HG03135 (cell line): ENCODE data around the gene THBS2.
"Not testable (repeated sequence)": the region's sequence is repeated elsewhere in the genome, so short reads cannot be mapped to it uniquely, and the experiment has no call there.

Source experiments
- ATAC-seq: cut with Tn5 transposase; IDR thresholded peaks from one replicate; pipeline ENCODE4 v1.9.1; 2021; ENCODE audit warnings: mild to moderate bottlenecking, moderate library complexity; ENCODE audit not compliant: unreplicated experiment

THBS2 gene

DNA sequence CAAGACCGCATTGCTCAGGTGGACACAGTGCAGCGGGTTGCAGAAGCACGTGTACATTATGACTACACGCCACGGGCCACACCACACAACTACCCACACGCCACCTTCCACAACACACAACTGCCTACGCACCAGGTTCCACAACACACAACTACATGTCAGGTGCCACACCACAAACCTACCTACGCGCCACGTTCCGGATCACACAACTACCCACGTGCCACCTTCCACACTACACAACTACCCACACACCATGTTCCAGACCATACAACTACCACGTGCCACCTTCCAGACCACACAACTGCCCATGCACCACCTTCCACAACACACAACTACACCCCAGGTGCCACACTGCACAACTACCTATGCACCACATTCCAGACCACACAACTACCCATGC is 20.5 kb downstream of the THBS2 start:
- ATAC-seq = no peak

DNA sequence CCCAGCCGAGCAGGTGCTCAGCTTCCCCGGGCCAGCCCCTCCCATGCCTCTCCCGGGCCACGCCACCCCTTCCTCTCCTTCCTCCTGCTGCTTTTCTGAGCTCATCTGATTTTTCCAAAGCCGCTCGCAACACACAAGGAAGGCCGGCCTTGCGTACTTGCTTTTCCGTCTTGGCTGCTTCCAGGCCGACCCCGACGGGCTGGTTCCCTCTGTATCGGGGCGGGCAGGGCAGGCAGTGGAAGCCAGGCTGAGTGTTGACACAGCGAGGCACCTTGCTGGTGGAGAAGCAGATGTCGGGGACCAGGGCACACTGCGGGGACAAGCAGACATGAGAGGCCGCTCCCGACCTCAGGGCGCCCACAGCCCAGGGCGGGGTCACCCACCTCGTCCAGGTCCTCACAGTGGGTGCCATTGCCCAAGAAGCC is 21.1 kb downstream of the THBS2 start:
- no peak for ATAC-seq

DNA sequence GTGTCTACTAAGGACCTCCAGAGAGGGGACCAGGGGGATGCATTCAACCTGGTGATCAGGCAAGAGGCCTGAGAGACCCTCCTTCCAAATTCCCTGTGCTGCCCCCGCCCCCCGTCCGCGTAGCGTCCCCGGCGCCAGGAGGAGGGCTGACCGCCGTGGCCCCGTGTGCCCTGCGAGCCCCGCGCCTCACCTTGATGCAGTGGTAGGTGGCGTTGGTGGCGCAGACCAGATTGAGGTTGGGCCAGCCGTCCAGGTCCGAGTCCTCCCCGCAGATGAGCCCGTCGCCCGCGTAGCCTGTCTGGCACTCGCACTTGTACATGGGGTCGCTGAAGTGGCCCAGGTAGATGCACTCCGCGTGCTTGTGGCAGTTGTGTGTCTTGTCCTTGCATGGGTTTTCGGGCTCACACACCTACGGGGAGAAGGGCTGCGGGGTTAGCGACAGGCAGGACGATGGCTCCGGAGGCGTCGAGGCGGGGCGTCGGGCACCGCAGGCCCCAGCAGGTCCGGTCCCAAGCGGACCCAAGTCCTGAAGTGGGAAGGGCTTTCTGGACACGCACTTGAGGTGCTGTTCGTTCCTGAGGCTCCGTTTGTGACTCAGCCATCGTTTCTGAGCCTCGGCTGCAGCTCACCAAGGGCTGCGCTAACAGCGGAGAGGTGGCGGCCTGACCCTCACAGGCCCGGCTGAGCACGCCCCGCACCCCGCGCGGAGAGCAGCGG is 21.7 kb downstream of the THBS2 start:
- no peak for ATAC-seq

- ATAC-seq = no peak
Measured at GRCh38 chr6:169230946-169231789, 22.5 kb downstream of the THBS2 start.

DNA sequence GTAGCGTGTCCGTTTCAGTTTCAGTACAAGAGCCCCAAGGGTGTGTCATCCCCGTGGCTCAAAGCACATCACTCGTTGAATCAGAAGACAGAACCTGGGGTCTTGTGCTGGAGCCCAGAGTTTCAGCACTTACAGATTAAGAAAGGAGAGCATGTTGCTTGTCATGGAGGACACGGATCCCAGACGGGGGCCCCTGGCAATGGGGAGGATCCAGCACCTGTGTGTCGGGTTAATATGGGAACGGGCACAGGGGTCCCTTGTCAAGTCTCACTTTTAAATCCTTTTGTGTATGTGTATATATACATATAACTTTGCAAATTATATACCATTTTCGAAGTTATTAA is 23.4 kb downstream of the THBS2 start:
- no peak for ATAC-seq

GRCh38 chr6:169229615-169230321 is 23.9 kb downstream of the THBS2 start:
- ATAC-seq = no peak

- no peak for ATAC-seq
Measured at GRCh38 chr6:169227116-169227515, 26.5 kb downstream of the THBS2 start.

GRCh38 chr6:169225887-169226286 is 27.8 kb downstream of the THBS2 start:
- no peak for ATAC-seq

GRCh38 chr6:169225131-169225576 is 28.5 kb downstream of the THBS2 start:
- no peak for ATAC-seq

GRCh38 chr6:169224716-169225115 is 28.9 kb downstream of the THBS2 start:
- no peak for ATAC-seq

DNA sequence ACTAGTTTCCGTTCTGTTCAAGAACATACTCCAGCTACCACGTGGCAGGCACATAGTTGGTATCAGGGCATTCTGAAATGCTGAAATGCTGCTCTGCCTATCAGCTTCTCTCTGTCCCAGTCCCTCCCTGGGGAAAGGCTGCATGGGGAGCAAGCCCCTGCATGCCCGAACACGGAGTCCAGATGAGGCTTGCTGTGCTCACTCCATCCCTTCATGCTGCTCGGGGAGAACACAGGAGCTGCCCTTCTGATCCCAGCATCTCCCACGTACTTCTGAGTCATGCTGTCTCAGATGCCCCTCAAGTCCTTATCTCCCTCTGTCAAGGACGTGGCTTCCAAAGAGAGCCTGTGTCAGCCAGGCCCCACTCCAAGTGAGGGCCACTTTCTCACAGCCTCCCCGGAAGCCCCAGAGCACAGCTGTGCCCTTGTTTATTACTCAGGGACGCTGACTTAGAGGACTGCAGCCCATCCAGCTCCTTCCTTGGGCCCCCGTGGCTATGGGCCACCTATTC is 29.4 kb downstream of the THBS2 start:
- no peak for ATAC-seq

- no peak for ATAC-seq
Measured at GRCh38 chr6:169223006-169223405, 30.6 kb downstream of the THBS2 start.

- ATAC-seq = no peak
Measured at GRCh38 chr6:169222126-169222525, 31.5 kb downstream of the THBS2 start.

- ATAC-seq = no peak
Measured at GRCh38 chr6:169221264-169221663, 32.4 kb downstream of the THBS2 start.

GRCh38 chr6:169220068-169220964 is 33.3 kb downstream of the THBS2 start:
- no peak for ATAC-seq

GRCh38 chr6:169217972-169218371 is 35.7 kb downstream of the THBS2 start:
- ATAC-seq = no peak

DNA sequence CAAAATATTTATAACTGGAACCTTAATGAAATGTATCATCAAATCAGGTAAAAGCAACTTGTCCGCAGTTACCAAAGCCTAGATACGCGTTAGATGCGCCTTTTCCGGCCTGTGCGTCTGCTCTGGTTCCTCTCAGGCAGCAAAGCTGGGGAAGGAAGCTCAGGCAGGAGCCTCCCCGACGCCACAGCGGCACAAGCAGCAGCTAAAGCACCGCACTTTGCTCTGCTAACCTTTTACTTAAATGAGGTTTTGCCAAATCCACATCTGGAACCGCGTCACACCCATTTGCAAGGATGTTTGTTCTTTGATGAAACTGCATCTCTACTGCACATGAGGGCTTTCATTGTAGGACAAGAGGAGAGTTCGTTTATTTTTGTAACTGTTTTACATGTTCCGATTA is 36.8 kb downstream of the THBS2 start:
- no peak for ATAC-seq

DNA sequence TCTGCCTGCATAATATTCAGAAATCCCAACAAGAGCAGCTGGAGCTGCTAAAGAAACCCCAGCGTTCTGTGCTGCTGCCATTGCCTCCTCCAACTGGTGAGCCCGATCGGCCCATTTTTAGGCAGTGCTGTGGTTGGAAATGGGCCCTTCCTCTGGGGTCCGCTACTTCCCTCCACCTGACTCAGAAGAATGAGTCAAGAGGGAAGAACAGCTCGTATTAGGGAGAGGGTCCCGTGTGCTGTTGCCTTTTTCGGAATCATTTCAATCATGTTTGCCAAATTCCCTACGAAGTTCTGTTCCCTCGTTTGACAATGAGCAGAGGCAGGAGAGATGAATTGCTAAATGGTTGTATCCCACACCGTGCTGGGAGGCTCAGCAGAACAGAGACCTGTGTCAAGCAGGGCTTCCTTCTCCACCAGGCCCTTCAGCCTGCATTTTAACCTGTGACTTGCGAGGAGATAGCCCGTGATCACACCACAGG is 38.4 kb downstream of the THBS2 start:
- ATAC-seq = no peak

DNA sequence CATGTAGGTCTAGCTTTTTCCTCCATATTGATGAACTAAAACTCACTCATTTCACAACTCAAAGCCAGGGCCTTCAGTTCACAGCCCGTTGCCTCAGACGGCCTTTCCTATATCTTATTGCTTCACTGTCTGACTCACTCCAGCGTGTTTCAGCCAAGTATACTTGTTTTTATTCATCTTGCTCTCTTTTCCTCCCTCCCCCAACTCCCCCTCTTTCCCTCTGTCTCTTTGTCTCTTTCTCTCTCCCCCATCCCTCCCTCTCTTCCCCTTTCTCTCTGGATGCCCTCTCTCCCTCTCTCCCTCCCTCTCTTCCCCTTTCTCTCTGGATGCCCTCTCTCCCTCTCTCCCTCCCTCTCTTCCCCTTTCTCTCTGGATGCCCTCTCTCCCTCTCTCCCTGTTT is 38.9 kb downstream of the THBS2 start:
- ATAC-seq = not testable (repeated sequence)

DNA sequence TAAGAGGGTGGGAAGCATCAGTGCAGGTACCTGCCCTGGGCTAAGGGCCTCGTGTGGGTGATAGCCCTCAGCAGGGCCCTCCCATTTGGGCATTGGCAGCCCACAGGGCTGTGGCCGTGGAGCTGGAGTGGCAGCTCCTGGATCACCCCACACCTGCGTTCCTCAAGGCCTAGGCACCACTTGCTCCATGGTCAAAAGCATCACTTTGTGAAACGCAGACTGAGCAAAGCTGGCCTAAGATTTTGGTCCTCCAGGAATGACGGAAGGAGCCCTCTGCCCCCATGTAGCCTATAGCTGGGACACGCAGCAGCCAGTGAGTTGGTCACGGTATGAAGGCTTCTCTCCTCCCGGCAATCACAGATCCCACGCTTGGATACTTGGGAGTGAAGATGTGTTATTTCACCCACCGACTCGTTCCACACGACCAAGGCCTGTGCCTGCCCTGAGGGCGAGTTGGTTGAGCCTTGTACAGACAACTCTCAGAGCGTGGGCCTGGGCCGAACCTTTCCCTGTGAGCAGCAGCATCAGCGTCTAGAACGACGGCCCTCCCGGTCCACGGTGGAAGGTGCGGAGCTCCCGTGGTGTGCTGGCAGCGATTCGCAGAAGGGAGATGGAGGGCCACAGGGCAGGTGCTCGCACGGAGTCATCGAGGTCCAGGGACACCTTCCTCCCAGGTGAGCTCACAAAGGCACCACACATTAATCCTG is 39.7 kb downstream of the THBS2 start:
- no peak for ATAC-seq
